ENCODE measurements around the gene RAI14.

RAI14 gene

DNA sequence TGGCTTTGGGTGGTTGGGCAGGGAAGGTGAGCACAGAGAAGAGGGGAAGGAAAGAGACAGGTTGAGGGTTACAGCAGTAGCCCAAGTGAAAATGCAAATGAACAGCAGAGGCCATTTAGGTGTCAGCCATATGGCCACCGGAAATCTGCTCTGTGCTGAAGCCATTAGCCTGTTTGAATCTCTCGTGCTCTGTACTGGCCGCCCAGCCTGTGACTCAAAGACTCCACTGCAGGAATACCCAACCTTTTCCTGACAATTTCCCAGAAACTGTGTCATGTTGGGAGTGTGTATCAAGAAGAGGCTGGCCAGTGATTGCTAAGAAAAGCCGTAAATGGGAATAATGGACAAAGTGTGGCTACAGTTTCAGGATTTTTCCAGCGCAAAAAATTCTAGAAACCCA is 35.9 kb upstream of the RAI14 start:
- Histone ChIP-seq H3K36me3 (replicated peaks; ENCODE audit: low read depth, low read length) (no peaks in the 10 kb centered on the region), H3K9me3 (ENCODE audit: insufficient read depth, low read length) (no peaks in the 10 kb centered on the region), H2AFZ (ENCODE audit: low read depth, low read length) (no peak overlapping the region), H3K27ac (ENCODE audit: low read length) (no peak overlapping the region), H3K79me2 (ENCODE audit: low read length) (no peaks in the 10 kb centered on the region), H3K9ac (ENCODE audit: low read length) (no peak overlapping the region), H3K4me2 (ENCODE audit: low read length) (no peak overlapping the region), H3K27me3 (ENCODE audit: low read depth, low read length) (no peaks in the 10 kb centered on the region), H4K20me1 (ENCODE audit: insufficient read depth, low read length) (no peaks in the 10 kb centered on the region), H3K4me3 (ENCODE audit: low read length) (no peak overlapping the region), H3K4me1 (ENCODE audit: low read length) (peaks cover 18% of the 10 kb centered on the region)
- no peak for TF ChIP-seq CTCF (IDR thresholded peaks at IDR 0.05; ENCODE audit: low read depth, low read length)
- TF ChIP-seq EZH2phosphoT487 (IDR thresholded peaks at IDR 0.05; ENCODE audit: low read depth) = no peak

DNA sequence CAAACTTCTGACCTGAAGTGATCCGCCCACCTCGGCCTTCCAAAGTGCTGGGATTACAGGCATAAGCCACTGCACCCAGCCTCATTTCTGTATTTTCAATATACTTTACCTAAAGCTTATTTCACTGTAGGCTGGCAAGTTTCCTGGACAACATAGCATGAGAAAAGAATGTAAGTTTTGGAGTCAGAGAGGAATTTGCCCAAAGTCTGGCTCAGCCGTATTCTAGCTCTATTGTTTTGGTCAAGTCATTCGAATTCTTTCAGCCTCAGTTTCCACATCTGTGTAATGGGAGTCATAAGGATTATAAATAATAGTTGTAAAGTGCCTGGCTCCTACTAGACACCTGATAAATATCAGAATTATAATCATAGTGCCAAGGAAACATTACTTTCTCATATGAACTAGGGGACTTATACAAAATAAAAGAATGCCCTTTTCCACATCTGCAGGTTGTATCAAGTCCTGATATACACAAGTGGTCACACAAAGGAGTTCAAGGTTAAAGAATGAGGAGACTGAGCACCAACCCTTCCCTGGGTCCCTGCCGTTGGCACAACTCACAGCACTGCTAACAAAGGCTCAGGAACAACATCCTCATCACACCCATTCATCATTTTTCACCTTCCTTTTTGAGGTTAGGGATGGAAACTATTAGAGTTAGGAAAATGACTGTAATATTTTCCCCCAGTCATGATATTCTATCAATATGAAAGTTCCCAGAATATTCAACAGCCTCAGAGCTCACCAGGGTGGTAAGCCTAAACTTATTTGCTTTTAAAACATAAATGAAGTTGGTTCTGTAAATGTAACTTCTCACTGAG is 34.6 kb upstream of the RAI14 start:
- Histone ChIP-seq H4K20me1 (ENCODE audit: insufficient read depth, low read length) (no peaks in the 10 kb centered on the region), H3K27me3 (ENCODE audit: low read depth, low read length) (no peaks in the 10 kb centered on the region), H3K9me3 (ENCODE audit: insufficient read depth, low read length) (no peaks in the 10 kb centered on the region), H3K4me1 (ENCODE audit: low read length) (peaks cover 18% of the 10 kb centered on the region), H3K79me2 (ENCODE audit: low read length) (no peaks in the 10 kb centered on the region), H3K4me3 (ENCODE audit: low read length) (no peak overlapping the region), H2AFZ (ENCODE audit: low read depth, low read length) (no peak overlapping the region), H3K27ac (ENCODE audit: low read length) (no peak overlapping the region), H3K9ac (ENCODE audit: low read length) (no peak overlapping the region), H3K4me2 (ENCODE audit: low read length) (no peak overlapping the region), H3K36me3 (replicated peaks; ENCODE audit: low read depth, low read length) (no peaks in the 10 kb centered on the region)
- TF ChIP-seq EZH2phosphoT487 (IDR thresholded peaks at IDR 0.05; ENCODE audit: low read depth) = no peak
- no peak for TF ChIP-seq CTCF (IDR thresholded peaks at IDR 0.05; ENCODE audit: low read depth, low read length)

DNA sequence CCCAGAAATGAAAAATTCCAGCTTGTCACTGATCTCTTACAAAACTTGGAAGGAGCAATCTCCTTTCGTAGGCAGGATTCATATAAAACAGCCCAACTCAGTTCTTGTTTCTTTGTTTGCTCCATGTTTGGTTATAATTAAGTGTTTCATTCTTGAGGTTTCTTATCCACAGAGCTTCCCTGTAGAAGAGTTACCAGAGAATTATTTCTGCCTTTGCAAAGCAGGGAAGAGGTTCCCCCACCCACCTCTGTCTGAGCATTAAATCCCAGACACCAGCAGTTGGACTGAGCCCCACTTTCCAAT is 34.1 kb upstream of the RAI14 start:
- Histone ChIP-seq H4K20me1 (ENCODE audit: insufficient read depth, low read length) (no peaks in the 10 kb centered on the region), H3K79me2 (ENCODE audit: low read length) (no peaks in the 10 kb centered on the region), H3K27ac (ENCODE audit: low read length) (no peak overlapping the region), H3K36me3 (replicated peaks; ENCODE audit: low read depth, low read length) (no peaks in the 10 kb centered on the region), H3K9me3 (ENCODE audit: insufficient read depth, low read length) (no peaks in the 10 kb centered on the region), H3K9ac (ENCODE audit: low read length) (no peak overlapping the region), H3K4me2 (ENCODE audit: low read length) (no peak overlapping the region), H3K4me1 (ENCODE audit: low read length) (peaks cover 18% of the 10 kb centered on the region), H3K27me3 (ENCODE audit: low read depth, low read length) (no peaks in the 10 kb centered on the region), H2AFZ (ENCODE audit: low read depth, low read length) (no peak overlapping the region), H3K4me3 (ENCODE audit: low read length) (no peak overlapping the region)
- TF ChIP-seq EZH2phosphoT487 (IDR thresholded peaks at IDR 0.05; ENCODE audit: low read depth) (no peak), CTCF (IDR thresholded peaks at IDR 0.05; ENCODE audit: low read depth, low read length) (no peak)

- H3K9ac ChIP-seq (ENCODE audit: low read length) = no peak overlapping the region
- no peaks in the 10 kb centered on the region for H3K79me2 ChIP-seq (ENCODE audit: low read length)
- no peak overlapping the region for H3K4me3 ChIP-seq (ENCODE audit: low read length)
- no peak overlapping the region for H3K4me2 ChIP-seq (ENCODE audit: low read length)
- no peaks in the 10 kb centered on the region for H3K36me3 ChIP-seq (replicated peaks; ENCODE audit: low read depth, low read length)
- peaks cover 9% of the 10 kb centered on the region for H3K4me1 ChIP-seq (ENCODE audit: low read length)
- no peak overlapping the region for H3K27ac ChIP-seq (ENCODE audit: low read length)
- H3K27me3 ChIP-seq (ENCODE audit: low read depth, low read length) = no peaks in the 10 kb centered on the region
- no peak overlapping the region for H2AFZ ChIP-seq (ENCODE audit: low read depth, low read length)
- TF ChIP-seq CTCF (IDR thresholded peaks at IDR 0.05; ENCODE audit: low read depth, low read length) (no peak), EZH2phosphoT487 (IDR thresholded peaks at IDR 0.05; ENCODE audit: low read depth) (no peak)
- H4K20me1 ChIP-seq (ENCODE audit: insufficient read depth, low read length) = no peaks in the 10 kb centered on the region
- H3K9me3 ChIP-seq (ENCODE audit: insufficient read depth, low read length) = no peaks in the 10 kb centered on the region
These were observed 31.4 kb upstream of the RAI14 start for GRCh38 chr5:34624691-34625090.

All from OCI-LY3 (cell line).